ENCODE measurements around the gene ADAMTS13.
"Not testable (repeated sequence)": the region's sequence is repeated elsewhere in the genome, so short reads cannot be mapped to it uniquely, and the experiment has no call there.

Gene ADAMTS13

DNA sequence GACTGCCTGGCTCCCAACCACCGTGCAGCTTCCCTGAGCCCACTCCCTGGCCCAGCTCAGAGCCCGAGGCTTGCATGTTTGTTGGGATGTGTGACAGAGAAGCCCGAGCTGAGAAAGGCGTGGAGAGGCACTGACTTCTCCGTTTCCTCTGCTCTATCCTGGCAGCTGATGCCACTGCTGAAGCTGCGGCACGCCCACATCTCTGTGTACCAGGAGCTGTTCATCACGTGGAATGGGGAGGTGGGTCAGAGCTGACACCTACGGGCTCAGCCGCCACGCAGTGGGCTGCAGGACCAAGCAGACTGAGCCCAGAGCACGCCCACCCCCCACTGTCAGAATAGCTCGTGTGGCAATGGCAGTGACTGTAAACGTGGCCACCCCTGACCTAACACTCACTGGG, 36.7 kb upstream of the ADAMTS13 start:
- Mint-ChIP-seq H3K4me1 (ENCODE audit: low read depth) (no peaks in the 10 kb centered on the region), H3K27me3 (peaks cover 14% of the 10 kb centered on the region), H3K27ac (no peak overlapping the region), H3K9me3 (no peaks in the 10 kb centered on the region), H3K4me3 (no peak overlapping the region), H3K36me3 (ENCODE audit: low read depth) (no peaks in the 10 kb centered on the region)
- no peak for DNase-seq

- H3K9me3 Mint-ChIP-seq, result no peaks in the 10 kb centered on the region
Observed at GRCh38 chr9:133386338-133386737, 35.8 kb upstream of the ADAMTS13 start.

GRCh38 chr9:133387680-133388079, 34.5 kb upstream of the ADAMTS13 start:
- no peak overlapping the region for H3K4me3 Mint-ChIP-seq
- H3K9me3 Mint-ChIP-seq, result no peaks in the 10 kb centered on the region
- no peak for DNase-seq

More at GRCh38 chr9:133386338-133386737, 35.8 kb upstream of the ADAMTS13 start:
- DNase-seq, result no peak
- H3K4me1 Mint-ChIP-seq (ENCODE audit: low read depth), result no peaks in the 10 kb centered on the region
- H3K27ac Mint-ChIP-seq, result no peak overlapping the region
- H3K4me3 Mint-ChIP-seq, result no peak overlapping the region
- H3K36me3 Mint-ChIP-seq (ENCODE audit: low read depth), result no peaks in the 10 kb centered on the region
- peaks cover 19% of the 10 kb centered on the region for H3K27me3 Mint-ChIP-seq

GRCh38 chr9:133389025-133389557, 33.1 kb upstream of the ADAMTS13 start:
- no peaks in the 10 kb centered on the region for H3K9me3 Mint-ChIP-seq
- no peaks in the 10 kb centered on the region for H3K4me1 Mint-ChIP-seq (ENCODE audit: low read depth)
- no peak overlapping the region for H3K27ac Mint-ChIP-seq
- H3K36me3 Mint-ChIP-seq (ENCODE audit: low read depth), result no peaks in the 10 kb centered on the region
- H3K4me3 Mint-ChIP-seq, result no peak overlapping the region
- peaks cover 19% of the 10 kb centered on the region for H3K27me3 Mint-ChIP-seq
- DNase-seq, result no peak

More at GRCh38 chr9:133387680-133388079, 34.5 kb upstream of the ADAMTS13 start:
- Mint-ChIP-seq H3K36me3 (ENCODE audit: low read depth) (no peaks in the 10 kb centered on the region), H3K27me3 (peaks cover 19% of the 10 kb centered on the region), H3K27ac (no peak overlapping the region), H3K4me1 (ENCODE audit: low read depth) (no peaks in the 10 kb centered on the region)

DNA sequence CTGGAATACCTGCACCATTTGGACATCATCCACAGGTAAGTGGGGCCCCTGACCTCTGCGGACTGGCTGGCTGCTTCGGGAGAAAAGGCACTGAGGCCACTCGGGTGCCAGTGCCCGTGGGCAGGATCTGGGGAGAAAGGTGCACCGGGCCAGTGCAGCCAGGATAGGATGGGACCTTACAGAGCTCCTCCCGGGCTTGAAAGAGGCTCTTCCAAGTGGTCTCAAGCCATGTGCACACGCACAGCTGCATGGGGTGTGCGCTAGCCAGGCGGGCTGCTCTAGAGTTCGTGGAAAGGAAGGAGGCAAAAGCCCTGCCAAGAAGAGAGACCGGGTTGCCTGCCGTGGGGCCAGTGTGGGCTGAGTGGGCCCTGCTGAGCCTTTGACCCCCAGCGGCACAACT, 32.6 kb upstream of the ADAMTS13 start:
- no peak for DNase-seq
- Mint-ChIP-seq H3K4me1 (ENCODE audit: low read depth) (no peaks in the 10 kb centered on the region), H3K9me3 (no peaks in the 10 kb centered on the region), H3K36me3 (ENCODE audit: low read depth) (no peaks in the 10 kb centered on the region), H3K4me3 (no peak overlapping the region), H3K27me3 (peaks cover 19% of the 10 kb centered on the region), H3K27ac (no peak overlapping the region)

DNA sequence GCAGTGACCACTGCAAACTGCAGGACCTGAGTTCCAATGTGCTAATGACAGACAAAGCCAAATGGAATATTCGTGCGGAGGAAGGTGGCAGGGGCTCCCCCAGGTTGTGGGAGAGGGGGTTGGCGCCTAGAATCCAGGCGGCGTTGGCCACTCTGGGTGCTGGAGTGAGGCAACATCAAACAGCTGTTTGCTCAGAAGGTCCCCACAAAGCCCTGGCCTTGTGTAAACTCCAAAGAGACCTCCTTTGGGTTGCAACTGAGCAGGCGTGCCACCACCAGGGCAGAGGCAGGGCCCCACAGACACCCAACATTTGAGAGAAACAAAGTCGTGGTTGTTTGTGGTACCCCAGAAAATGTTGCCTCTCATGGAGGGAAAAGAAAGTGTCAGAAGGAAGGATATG, 31.5 kb upstream of the ADAMTS13 start:
- H3K4me1 Mint-ChIP-seq (ENCODE audit: low read depth), result no peaks in the 10 kb centered on the region
- H3K9me3 Mint-ChIP-seq, result no peaks in the 10 kb centered on the region
- DNase-seq, result no peak
- H3K4me3 Mint-ChIP-seq, result no peak overlapping the region
- H3K36me3 Mint-ChIP-seq (ENCODE audit: low read depth), result no peaks in the 10 kb centered on the region
- H3K27me3 Mint-ChIP-seq, result peaks cover 19% of the 10 kb centered on the region
- H3K27ac Mint-ChIP-seq, result no peak overlapping the region

DNA sequence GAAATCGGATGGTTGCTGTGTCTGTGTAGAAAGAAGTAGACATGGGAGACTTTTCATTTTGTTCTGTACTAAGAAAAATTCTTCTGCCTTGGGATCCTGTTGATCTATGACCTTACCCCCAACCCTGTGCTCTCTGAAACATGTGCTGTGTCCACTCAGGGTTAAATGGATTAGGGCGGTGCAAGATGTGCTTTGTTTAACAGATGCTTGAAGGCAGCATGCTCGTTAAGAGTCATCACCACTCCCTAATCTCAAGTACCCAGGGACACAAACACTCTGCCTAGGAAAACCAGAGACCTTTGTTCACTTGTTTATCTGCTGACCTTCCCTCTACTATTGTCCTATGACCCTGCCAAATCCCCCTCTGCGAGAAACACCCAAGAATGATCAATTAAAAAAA, 30.7 kb upstream of the ADAMTS13 start:
- not testable (repeated sequence) for H3K4me3 Mint-ChIP-seq; DNase-seq; H3K9me3 Mint-ChIP-seq; H3K36me3 Mint-ChIP-seq (ENCODE audit: low read depth); H3K27ac Mint-ChIP-seq; H3K4me1 Mint-ChIP-seq (ENCODE audit: low read depth)
- H3K27me3 Mint-ChIP-seq, result peaks cover 19% of the 10 kb centered on the region

GRCh38 chr9:133392308-133392707, 29.9 kb upstream of the ADAMTS13 start:
- H3K27ac Mint-ChIP-seq; DNase-seq; H3K4me3 Mint-ChIP-seq; H3K9me3 Mint-ChIP-seq; H3K4me1 Mint-ChIP-seq (ENCODE audit: low read depth); H3K36me3 Mint-ChIP-seq (ENCODE audit: low read depth): not testable (repeated sequence)
- H3K27me3 Mint-ChIP-seq, result peaks cover 19% of the 10 kb centered on the region

GRCh38 chr9:133393399-133393798, 28.8 kb upstream of the ADAMTS13 start:
- H3K27ac Mint-ChIP-seq, result no peak overlapping the region
- no peaks in the 10 kb centered on the region for H3K36me3 Mint-ChIP-seq (ENCODE audit: low read depth)
- no peaks in the 10 kb centered on the region for H3K9me3 Mint-ChIP-seq
- peaks cover 18% of the 10 kb centered on the region for H3K27me3 Mint-ChIP-seq
- H3K4me1 Mint-ChIP-seq (ENCODE audit: low read depth), result no peaks in the 10 kb centered on the region
- H3K4me3 Mint-ChIP-seq, result no peak overlapping the region
- DNase-seq, result no peak

DNA sequence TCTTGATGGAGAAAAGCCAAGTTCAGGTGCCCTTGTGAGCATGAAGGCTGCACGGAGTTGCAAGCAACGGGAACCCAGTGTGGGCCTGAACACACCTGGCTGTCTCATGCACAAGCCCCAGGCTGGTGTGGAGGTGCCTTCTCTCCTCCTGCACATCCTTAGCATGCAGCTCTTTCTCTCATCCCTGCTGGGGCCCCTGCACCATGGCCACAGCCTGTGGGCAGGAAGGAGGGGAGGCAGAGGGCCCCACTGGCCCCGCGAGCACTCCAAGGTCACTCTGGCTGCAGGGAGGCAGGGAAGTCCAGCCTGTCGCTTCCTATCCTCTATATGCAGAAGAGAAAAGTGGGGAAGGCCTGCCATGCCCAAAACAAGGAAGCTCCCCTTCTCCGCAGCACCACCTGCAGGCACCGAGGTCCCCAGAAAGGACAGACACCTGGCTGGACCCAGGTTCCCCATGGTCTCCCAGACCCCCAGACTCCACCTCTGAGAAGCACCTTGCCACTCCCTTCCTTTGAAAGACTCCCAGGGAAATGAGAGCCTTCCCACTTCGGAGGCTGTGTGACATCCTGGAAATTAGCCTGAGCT, 27.4 kb upstream of the ADAMTS13 start:
- H3K4me3 Mint-ChIP-seq, result no peak overlapping the region
- H3K27ac Mint-ChIP-seq, result no peak overlapping the region
- H3K9me3 Mint-ChIP-seq, result no peaks in the 10 kb centered on the region

DNA sequence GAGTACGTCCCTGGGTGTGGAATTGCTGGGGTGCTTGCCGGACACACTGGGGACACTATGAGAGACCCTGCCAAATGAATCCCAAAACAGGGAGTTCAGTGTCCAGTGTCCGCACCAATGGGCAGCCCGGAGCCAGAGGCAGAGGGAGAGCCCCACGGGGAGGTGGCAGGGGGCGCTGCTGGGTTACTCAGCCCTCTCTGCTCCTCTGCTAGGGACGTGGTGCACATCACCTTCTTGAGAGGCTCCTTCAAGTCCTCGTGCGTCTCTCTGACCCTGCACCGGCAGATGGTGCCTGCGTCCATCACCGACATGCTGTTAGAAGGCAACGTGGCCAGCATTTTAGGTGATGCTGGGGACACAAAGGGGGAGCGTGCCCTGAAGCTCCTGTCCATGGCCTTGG, 25.2 kb upstream of the ADAMTS13 start:
- Mint-ChIP-seq H3K9me3 (no peaks in the 10 kb centered on the region), H3K27me3 (no peaks in the 10 kb centered on the region), H3K4me1 (ENCODE audit: low read depth) (no peaks in the 10 kb centered on the region), H3K4me3 (no peak overlapping the region), H3K27ac (no peak overlapping the region), H3K36me3 (ENCODE audit: low read depth) (peaks cover 7% of the 10 kb centered on the region)
- DNase-seq, result no peak

More for the DNA sequence above, 27.4 kb upstream of the ADAMTS13 start:
- H3K4me1 Mint-ChIP-seq (ENCODE audit: low read depth), result no peaks in the 10 kb centered on the region
- H3K36me3 Mint-ChIP-seq (ENCODE audit: low read depth), result no peaks in the 10 kb centered on the region
- DNase-seq, result no peak
- H3K27me3 Mint-ChIP-seq, result peaks cover 9% of the 10 kb centered on the region

GRCh38 chr9:133397370-133397769, 24.8 kb upstream of the ADAMTS13 start:
- no peak for DNase-seq
- no peaks in the 10 kb centered on the region for H3K27me3 Mint-ChIP-seq
- no peak overlapping the region for H3K27ac Mint-ChIP-seq

GRCh38 chr9:133397895-133398294, 24.3 kb upstream of the ADAMTS13 start:
- H3K4me3 Mint-ChIP-seq, result no peak overlapping the region
- no peak for DNase-seq
- no peaks in the 10 kb centered on the region for H3K4me1 Mint-ChIP-seq (ENCODE audit: low read depth)
- no peaks in the 10 kb centered on the region for H3K27me3 Mint-ChIP-seq
- H3K27ac Mint-ChIP-seq, result no peak overlapping the region
- H3K9me3 Mint-ChIP-seq, result no peaks in the 10 kb centered on the region
- peaks cover 11% of the 10 kb centered on the region for H3K36me3 Mint-ChIP-seq (ENCODE audit: low read depth)

More at GRCh38 chr9:133397370-133397769, 24.8 kb upstream of the ADAMTS13 start:
- H3K9me3 Mint-ChIP-seq, result no peaks in the 10 kb centered on the region
- H3K36me3 Mint-ChIP-seq (ENCODE audit: low read depth), result peaks cover 8% of the 10 kb centered on the region
- no peaks in the 10 kb centered on the region for H3K4me1 Mint-ChIP-seq (ENCODE audit: low read depth)
- no peak overlapping the region for H3K4me3 Mint-ChIP-seq

GRCh38 chr9:133400292-133400691, 21.9 kb upstream of the ADAMTS13 start:
- Mint-ChIP-seq H3K27ac (no peak overlapping the region), H3K4me1 (ENCODE audit: low read depth) (peaks cover 4% of the 10 kb centered on the region), H3K27me3 (no peaks in the 10 kb centered on the region), H3K36me3 (ENCODE audit: low read depth) (peaks cover 26% of the 10 kb centered on the region), H3K4me3 (no peak overlapping the region), H3K9me3 (no peaks in the 10 kb centered on the region)
- DNase-seq, result no peak

GRCh38 chr9:133401588-133401987, 20.6 kb upstream of the ADAMTS13 start:
- Mint-ChIP-seq H3K4me3 (no peak overlapping the region), H3K27me3 (no peaks in the 10 kb centered on the region), H3K36me3 (ENCODE audit: low read depth) (peaks cover 39% of the 10 kb centered on the region), H3K4me1 (ENCODE audit: low read depth) (peaks cover 6% of the 10 kb centered on the region), H3K9me3 (no peaks in the 10 kb centered on the region), H3K27ac (peak overlapping the region; percentile 47)
- DNase-seq, result no peak

DNA sequence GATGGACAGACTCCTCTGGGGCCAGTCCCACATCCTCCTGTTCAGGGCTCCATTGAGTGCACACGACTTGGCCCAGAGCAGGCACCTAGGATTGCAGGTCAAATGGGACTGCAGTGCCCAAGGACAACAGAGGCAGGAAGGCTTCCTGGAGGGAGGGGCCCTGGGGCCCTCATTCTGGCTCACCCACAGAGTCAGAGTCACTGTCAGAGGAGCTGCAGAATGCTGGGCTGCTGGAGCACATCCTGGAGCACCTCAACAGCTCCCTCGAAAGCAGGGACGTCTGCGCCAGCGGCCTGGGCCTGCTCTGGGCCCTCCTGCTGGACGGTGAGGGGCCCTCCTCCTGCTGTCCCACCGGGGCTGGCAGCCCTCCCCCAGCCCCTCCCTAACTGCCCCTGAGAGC, 19.5 kb upstream of the ADAMTS13 start:
- peaks cover 50% of the 10 kb centered on the region for H3K36me3 Mint-ChIP-seq (ENCODE audit: low read depth)
- no peaks in the 10 kb centered on the region for H3K9me3 Mint-ChIP-seq
- no peak for DNase-seq
- H3K4me1 Mint-ChIP-seq (ENCODE audit: low read depth), result peaks cover 17% of the 10 kb centered on the region
- peak overlapping the region; percentile 40 for H3K27ac Mint-ChIP-seq
- H3K27me3 Mint-ChIP-seq, result no peaks in the 10 kb centered on the region
- H3K4me3 Mint-ChIP-seq, result no peak overlapping the region

Data from activated T-cell treated with anti-CD3 and anti-CD28 coated beads, Interleukin-2, amount 50 U/mL, for 24 hours (primary cell).